Measurements from ENCODE around the gene ATOH8. TPM values are rescaled to one million over a fixed set of nuclear protein-coding genes. Genes with fewer than 3 reads are reported as not detected.

The ATOH8 gene
- total RNA-seq, 2 experiments from 2014 or later, result 0.44 TPM; not detected in 1

- BruUV-seq (replicated peaks), result no TSS peak
- Histone ChIP-seq H3K4me1 (ENCODE audit: insufficient read depth, low read length, poor library complexity, severe bottlenecking) (peaks cover 5% of the 10 kb centered on the region), H3K4me3 (ENCODE audit: low read depth, low read length, poor library complexity, severe bottlenecking) (no peak overlapping the region), H3K79me2 (ENCODE audit: insufficient read depth, low read depth, low read length) (no peaks in the 10 kb centered on the region), H3K27ac (ENCODE audit: low read depth, low read length, poor library complexity, severe bottlenecking) (no peak overlapping the region), H3K36me3 (ENCODE audit: insufficient read depth, low read length) (no peaks in the 10 kb centered on the region), H3K9me3 (ENCODE audit: low read length) (no peaks in the 10 kb centered on the region), H3K4me2 (ENCODE audit: low read length) (no peak overlapping the region), H4K20me1 (ENCODE audit: insufficient read depth, low read length) (no peaks in the 10 kb centered on the region), H3K9me2 (ENCODE audit: insufficient read depth, low read length) (no peaks in the 10 kb centered on the region), H2AFZ (ENCODE audit: low read length) (no peak overlapping the region)
- TF ChIP-seq CTCF (conservative IDR thresholded peaks at IDR 0.05; ENCODE audit: low read length) (no peak), EZH2phosphoT487 (IDR thresholded peaks at IDR 0.05; ENCODE audit: borderline replicate concordance, low read depth, low read length) (no peak)
- no peak for DNase-seq (ENCODE audit: low spot score)
- ChIA-PET POLR2A (interaction anchor here (0.6 kb wide), 2 partner anchors 49 to 379 kb away, joined by 3 to 4 read pairs; no protein-coding TSS in a partner anchor), CTCF (ENCODE audit: unreplicated experiment) (no interaction called here)
- intact Hi-C loops (cut with micrococcal nuclease; ENCODE audit: unreplicated experiment), result no loop called here
Observed at GRCh38 chr2:85802354-85803103, 48.7 kb downstream of the ATOH8 start.

- BruUV-seq (replicated peaks), result no TSS peak
- H3K9me3 ChIP-seq (ENCODE audit: low read length), result no peaks in the 10 kb centered on the region
Observed at GRCh38 chr2:85803704-85804425, 50.1 kb downstream of the ATOH8 start.

More at GRCh38 chr2:85803704-85804425, 50.1 kb downstream of the ATOH8 start:
- H3K9me2 ChIP-seq (ENCODE audit: insufficient read depth, low read length), result no peaks in the 10 kb centered on the region
- H3K4me1 ChIP-seq (ENCODE audit: insufficient read depth, low read length, poor library complexity, severe bottlenecking), result peaks cover 5% of the 10 kb centered on the region
- no peaks in the 10 kb centered on the region for H4K20me1 ChIP-seq (ENCODE audit: insufficient read depth, low read length)
- no peak for TF ChIP-seq CTCF (conservative IDR thresholded peaks at IDR 0.05; ENCODE audit: low read length)
- TF ChIP-seq EZH2phosphoT487 (IDR thresholded peaks at IDR 0.05; ENCODE audit: borderline replicate concordance, low read depth, low read length), result no peak
- H3K79me2 ChIP-seq (ENCODE audit: insufficient read depth, low read depth, low read length), result no peaks in the 10 kb centered on the region
- no peak overlapping the region for H3K27ac ChIP-seq (ENCODE audit: low read depth, low read length, poor library complexity, severe bottlenecking)
- intact Hi-C loops (cut with micrococcal nuclease; ENCODE audit: unreplicated experiment), result no loop called here
- no peaks in the 10 kb centered on the region for H3K36me3 ChIP-seq (ENCODE audit: insufficient read depth, low read length)
- peak overlapping the region; percentile 28; the same call in 1 of the 2 replicates for H2AFZ ChIP-seq (ENCODE audit: low read length)
- DNase-seq (ENCODE audit: low spot score), result no peak
- ChIA-PET POLR2A (interaction anchor here (0.6 kb wide), 1 partner anchor 707 kb away, joined by 4 read pairs; no protein-coding TSS in a partner anchor), CTCF (ENCODE audit: unreplicated experiment) (no interaction called here)
- H3K4me3 ChIP-seq (ENCODE audit: low read depth, low read length, poor library complexity, severe bottlenecking), result no peak overlapping the region
- no peak overlapping the region for H3K4me2 ChIP-seq (ENCODE audit: low read length)
